GM10847 (cell line): ENCODE results near the gene POR.

Experiments used
- POLR2A ChIP-seq: IDR thresholded peaks from 2 replicates; pipeline ENCODE4 v1.6.1; 2011; ENCODE audit not compliant: insufficient read length; ENCODE audit errors: extremely low read depth

POR gene

DNA sequence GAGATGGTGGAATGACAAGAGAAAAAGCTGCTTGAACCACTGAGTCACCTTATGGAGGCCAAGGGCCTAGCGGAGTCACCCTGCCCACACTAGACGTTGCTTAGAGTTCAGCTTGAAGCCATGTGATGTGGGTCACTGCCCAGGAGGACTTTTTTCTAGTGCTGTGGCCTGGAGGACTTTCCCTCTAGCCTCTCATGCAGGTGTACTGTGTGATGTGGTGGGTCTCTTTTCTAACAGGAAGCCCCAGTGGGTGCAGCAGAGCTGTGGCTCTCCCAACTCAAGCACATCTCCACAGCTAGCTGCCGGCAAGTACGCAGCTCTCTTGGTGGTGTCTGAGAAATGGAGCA lies 13.6 kb downstream of the POR start:
- TF ChIP-seq POLR2A, result no peak

DNA sequence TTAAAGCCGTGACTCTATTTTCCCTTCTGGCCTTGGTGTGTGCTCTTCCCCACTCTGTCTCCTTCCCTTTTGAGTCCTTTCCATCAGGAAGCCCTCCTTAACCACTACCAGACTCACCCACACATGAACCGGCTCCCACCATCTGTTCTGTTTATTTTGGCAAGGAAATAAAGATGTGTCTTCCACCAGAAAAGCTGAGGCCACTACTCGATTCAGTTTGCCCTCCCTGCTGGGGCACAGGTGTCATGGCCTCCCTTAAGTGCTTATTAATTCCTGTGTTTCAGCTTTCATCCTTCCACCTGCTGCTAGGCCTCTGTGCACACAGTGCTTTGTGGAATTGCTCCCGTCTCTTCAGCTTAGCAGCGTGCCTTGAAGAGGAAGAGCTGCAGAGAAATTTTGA lies 16.7 kb downstream of the POR start:
- TF ChIP-seq POLR2A, result no peak

DNA sequence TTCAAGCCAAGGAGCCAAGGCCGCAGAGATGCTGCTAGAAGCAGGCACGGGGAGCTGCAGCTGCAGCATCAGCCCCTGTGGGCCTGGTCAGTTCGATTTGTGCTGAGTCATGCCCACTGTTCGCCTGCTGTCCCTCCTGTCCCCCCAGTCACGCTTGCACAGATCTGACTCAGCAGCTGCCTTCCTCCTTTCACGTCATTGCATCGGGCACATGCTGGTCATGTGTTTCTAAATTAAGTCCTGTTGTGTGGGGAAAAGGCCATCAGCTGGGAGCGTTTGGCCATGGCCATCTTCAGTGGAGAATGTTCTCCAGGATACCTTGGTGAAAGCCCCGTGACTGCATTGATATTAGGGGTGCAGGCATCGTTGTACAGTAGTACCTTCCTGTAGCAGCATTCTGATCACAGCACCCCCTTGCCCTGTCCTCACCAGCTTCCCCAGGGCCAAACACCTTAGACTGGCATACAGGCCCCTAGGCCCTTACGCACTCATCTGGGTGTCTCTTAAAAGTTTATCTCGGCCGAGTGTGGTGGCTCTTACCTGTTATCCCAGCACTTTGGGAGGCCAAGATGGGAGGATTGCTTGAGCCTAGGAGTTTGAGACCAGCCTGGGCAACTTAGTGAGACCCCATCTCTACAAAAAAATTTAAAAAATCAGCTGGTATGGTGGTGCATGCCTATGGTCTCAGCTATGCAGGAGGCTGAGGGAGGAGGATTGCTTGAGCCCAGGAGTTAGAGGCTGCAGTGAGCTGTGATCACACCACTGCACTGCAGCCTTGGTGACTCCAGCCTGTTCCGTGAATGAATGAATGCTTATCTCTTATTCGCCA lies 23.2 kb downstream of the POR start:
- no peak for TF ChIP-seq POLR2A

DNA sequence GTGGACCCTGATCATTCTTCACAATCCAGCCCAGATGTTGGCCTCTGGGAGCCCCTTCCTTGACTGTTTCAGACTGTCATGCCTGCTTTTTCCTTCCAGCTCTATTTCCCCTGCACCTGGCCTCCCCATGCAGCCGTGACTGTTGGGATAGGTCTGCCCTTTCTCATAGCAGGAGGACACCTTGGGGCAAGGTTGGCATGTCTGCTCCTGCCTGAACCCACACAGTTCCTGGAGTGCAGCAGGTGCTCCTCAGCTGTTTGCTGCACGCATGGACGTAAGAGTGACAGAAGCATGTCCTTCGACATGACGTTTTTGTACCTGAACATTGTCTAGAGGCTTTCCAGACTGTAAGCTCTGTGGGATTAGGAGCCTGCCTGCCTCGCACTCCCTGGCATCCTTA lies 24.0 kb downstream of the POR start:
- TF ChIP-seq POLR2A, result no peak

DNA sequence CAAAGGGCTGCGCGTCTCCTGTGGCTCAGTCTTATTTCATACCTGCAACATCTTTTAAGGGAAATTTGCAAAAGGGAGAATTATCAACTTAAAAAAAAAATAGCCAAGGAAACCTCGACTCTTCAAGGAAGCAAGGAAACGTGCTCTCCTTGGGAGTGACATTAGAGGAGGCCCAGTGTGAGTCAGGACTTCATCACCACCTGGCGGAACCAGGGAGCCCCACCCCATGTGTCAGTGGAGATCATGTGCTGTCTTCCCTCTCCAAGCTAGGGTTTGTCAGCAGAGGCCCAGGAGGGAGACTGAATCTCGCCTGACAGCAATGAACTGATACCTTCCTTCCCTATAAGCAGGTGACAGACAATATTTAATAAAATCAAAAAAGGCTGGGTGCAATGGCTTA lies 28.9 kb downstream of the POR start:
- TF ChIP-seq POLR2A, result no peak

DNA sequence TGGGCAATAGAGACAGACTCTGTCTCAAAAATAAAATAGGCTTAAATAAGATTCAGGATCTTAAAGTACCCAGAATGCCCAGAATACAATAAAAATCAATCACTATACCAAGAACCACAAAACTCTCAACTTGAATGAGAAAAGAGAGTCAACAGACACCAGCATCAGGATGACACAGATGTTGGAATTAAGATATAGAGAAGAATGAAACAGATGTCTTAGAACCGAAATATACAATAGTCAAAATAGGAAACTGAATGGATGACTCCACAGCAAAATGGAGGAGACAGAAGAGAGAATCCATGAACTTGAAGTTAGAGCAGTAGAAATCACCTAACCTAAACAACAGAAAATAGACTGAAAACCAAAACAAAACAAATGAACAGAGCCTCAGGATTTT lies 29.6 kb downstream of the POR start:
- no peak for TF ChIP-seq POLR2A

DNA sequence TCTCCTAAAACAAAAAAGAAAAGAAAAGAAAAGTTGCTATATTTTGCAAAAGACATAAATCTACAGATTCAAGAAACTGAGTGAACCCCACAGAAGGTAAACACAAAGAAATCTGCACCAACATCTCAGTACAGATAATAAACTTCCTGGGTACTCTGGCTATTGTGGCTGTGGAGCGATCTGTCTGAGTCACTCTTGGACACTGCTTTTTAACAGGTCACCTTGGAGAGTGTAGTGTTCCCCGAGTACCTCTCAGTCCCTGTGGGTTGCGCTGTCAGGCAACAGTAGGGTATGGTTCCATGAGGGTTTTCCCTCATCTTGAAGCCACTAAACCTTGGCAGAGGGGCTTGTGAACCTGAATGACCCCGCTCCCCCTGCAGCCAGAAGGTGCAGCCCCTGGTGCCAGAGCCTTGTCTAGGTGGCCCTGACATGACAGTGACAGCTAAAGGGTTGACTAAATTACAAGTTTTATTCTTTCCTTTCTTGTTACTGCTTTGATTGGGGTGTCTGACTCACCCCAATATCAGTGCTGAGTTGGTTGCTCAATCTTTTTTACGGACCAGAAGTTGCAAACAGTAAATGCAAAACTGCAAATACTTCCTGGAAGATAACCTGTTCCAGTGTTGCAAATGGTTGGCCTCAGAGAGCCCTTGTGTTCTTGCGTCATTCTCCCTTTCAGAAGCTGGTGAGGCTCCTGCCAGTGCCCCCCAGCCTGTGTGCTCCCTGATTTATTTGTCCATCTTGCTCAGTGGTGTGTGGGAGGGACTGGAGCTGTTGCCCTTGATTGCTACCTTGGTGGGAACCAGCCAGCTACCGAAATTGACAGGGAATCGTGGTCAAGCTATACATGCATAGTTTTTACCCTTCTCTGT lies 30.6 kb downstream of the POR start:
- TF ChIP-seq POLR2A, result no peak

DNA sequence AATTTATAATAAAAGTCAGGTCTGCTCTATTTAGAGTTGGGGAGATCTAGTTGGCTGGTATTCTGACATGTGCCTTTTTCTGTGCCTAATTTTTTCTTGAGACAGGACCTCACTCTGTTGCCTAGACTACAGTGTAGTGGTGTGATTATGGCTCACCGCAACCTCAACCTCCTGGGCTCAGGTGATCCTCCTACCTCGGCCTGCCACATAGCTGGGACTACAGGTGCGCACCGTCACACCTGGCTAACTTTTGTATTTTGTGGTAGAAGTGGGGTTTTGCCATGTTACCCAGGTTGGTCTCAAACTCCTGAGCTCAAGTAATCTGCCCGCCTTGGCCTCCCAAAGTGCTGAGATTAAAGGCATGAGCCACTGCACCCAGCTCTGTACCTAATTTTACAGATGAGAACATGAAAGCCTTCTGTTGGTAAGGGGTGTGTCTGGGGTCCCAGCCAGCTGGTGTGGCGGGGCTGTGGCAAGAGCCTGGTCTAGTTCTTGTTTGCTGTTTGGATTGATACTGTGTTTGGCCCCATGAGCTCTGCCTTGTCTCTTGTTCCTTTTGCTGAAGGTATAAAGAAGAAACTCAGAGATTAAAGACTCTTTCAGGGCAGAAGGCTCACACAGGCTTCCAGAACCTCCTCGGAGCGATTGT lies 31.4 kb downstream of the POR start:
- no peak for TF ChIP-seq POLR2A

DNA sequence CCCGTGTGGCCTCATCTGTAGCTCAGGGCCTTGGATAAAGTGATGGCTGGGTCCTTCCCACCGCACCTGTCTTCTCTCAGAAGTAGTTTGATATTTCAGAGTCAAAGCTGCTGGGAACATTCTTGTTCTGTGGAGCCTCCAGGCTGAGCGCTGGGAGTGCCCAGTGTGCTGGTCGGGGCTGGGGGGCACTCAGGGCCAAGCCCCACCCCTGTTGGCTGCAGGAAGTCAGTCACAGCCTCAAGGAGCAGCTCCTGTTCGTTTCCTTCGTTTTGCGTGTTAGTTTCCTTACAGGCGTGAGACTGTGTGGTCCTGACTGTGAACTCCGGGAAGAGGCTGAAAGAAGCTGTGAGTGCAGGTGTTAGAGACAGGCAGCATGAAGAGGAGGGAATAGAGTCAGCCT lies 33.2 kb downstream of the POR start:
- TF ChIP-seq POLR2A, result no peak

DNA sequence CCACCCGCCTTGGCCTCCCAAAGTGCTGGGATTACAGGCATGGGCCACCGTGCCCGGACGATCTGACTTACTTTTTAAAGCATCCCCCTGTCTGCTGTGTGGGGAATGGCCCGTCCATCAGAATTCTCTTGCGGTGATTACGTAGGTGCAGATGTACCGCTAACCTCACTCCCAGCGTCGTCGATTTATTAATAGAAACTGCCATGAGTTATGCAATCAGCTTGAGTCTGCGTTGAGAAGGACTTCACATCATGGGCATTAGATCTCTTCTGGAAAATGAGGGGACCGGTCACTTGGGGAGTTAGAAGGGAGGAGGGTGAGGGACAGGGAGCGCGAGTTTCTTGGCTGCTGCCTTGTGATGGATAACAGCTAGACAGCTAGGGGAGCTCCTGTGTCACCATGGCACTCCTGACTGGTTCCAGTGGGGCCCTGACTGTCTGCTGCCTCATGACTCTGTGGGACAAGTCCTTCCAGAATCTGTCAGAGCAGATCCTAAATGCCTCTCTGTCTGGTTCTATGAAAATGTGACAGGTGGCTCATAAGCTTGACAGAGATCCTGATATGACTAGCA lies 35.2 kb downstream of the POR start:
- TF ChIP-seq POLR2A, result no peak

DNA sequence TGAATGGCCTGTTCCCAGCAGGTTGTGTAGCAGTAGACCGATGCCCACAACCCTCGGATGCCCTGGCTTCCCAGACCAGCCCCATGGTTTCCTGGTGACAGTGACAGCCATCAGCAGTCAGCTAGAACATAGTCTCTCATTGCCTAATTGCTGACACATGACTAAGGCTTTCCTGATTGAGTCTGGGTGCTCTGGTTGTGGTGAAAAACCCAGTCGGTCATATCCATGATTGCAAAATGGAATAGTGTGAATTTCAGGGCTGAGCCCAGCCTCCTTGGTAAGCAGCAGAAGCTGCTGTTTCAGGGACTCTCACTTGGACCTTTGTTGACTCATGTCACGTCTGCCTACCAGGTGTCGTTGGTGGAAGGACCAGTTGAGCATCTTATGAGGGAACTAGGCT lies 36.6 kb downstream of the POR start:
- no peak for TF ChIP-seq POLR2A

DNA sequence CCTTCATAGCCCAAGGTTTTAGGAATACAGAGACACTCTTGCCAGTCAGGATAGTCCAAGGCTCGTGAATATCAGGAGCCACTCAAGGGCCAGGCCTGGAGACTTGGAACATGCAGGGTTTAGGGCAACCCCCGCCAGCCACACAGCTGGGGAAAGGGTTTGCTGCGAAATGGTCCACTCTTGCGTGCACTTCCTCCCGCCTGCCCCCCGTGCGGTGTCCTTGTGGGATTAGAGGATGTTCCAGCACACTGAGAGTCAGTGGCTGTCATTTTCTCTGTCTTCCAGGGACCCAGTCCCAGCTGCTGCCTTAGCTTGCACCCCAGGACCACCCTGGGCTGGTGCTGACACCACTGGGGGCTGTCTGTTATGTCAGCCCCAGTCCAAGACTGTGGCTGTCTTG lies 38.5 kb downstream of the POR start:
- TF ChIP-seq POLR2A, result no peak

DNA sequence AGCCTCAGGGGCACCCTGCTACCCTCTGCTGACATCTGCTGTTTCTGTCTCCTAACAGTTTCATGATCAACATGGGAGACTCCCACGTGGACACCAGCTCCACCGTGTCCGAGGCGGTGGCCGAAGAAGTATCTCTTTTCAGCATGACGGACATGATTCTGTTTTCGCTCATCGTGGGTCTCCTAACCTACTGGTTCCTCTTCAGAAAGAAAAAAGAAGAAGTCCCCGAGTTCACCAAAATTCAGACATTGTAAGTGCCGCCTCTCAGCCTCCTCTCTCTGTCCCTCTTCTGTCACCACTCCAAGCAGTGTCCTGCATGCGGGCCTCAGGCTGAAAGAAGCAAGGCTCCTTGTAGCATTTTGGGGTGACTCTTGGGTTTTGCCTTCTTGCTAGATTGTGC lies 39.0 kb downstream of the POR start:
- no peak for TF ChIP-seq POLR2A

DNA sequence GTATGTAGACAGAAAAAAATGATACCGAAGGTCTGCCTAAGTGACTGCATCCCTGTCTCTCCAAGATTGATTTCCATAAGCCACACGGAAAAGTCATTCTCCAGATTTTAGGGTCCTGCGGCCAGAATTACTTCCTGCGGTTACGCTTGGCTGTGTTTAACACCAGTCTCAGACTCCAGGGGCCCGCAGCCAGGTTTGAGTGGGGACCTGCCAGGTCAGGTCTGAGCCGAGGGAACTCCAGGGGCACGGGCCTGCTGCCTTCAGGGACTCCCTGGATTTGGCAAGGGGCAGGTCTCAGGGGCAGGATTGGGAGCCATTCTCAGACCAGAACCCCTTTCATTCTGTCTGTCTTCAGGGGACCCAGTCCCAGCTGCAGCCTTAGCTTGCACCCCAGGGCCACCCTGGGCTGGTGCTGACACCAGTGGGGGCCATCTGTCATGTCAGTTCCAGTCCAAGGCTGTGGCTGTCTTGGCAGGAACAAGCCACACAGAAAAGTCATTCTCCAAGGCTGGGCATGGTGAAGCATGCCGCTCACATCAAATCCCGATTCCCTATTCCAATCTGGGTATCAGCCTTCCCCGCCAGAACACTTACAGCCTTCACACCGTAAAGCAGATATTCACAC lies 40.5 kb downstream of the POR start:
- TF ChIP-seq POLR2A, result no peak

DNA sequence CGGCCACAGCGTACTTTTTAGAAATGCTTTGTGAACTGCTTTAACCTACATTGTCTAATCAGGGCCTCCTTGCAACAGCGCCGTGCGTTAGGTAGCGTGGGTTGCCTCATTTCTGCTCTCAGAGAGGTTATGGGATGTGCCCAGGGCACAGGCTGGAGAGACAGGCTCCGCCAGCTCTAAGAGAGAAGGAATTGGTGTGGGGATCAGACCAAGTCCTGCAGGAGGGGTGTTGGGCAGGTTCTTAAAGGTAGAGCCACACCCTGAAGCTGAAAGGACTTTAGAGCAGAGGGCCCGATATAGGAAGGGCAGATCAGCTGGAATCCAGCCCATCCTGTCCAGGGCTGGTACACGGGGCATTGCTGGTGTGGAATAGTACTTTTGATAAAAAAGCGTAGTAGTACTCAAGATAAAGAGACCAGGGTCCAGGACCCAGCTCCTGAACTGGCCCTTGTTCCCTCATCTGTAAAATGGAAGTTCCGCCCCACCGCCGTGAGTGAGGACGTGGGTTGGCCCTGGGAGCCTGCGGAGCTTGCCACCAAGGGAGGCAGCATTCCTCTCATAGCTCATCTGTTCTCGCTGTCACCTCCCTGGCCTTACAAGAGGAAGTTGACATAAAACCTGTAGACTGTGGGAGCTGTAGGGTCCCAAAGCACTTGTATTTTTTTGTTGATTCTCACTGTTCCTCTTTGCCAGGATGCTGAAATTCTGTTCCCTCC lies 42.2 kb downstream of the POR start:
- no peak for TF ChIP-seq POLR2A
